ENCODE measurements around the gene RPL10A.

Gene RPL10A

GRCh38 chr6:35483893-35484645, 15.9 kb downstream of the RPL10A start:
- DNase-seq (ENCODE audit: low read depth in 1 of 2, low spot score in 1 of 2) = no peak
- no peak for TF ChIP-seq JUND (IDR thresholded peaks at IDR 0.05; ENCODE audit: low read depth)
- in situ Hi-C loops (cut with HindIII; ENCODE audit: low pct_unique_long_range_greater_than_20kb, low sequenced_read_pairs) = no loop called here

DNA sequence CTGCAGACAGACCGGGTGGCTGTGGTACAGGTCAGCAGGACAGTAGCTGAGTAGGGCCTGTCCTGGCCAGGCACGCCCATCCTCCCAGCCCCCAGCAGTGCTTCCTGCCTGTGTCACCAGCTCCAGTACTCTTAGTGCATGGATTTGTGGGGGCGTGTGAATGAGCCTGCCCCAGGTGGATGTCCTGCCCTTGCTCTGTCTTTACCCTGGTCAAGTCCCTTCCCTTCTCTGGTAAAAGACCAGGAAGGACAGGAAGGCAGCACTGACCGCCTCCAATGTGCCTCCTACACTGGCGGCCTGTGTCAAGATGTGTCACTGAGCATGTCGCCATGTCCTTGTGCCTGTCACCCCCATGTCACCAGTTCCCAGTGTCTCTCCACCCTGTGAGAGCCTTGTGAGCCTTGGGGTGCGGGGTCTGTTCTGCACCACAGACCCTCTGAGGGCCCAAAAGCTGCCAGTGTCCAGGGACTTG, 16.8 kb downstream of the RPL10A start:
- DNase-seq (ENCODE audit: low read depth in 1 of 2, low spot score in 1 of 2) = no peak
- TF ChIP-seq JUND (IDR thresholded peaks at IDR 0.05; ENCODE audit: low read depth) = no peak
- in situ Hi-C loops (cut with HindIII; ENCODE audit: low pct_unique_long_range_greater_than_20kb, low sequenced_read_pairs) = no loop called here

DNA sequence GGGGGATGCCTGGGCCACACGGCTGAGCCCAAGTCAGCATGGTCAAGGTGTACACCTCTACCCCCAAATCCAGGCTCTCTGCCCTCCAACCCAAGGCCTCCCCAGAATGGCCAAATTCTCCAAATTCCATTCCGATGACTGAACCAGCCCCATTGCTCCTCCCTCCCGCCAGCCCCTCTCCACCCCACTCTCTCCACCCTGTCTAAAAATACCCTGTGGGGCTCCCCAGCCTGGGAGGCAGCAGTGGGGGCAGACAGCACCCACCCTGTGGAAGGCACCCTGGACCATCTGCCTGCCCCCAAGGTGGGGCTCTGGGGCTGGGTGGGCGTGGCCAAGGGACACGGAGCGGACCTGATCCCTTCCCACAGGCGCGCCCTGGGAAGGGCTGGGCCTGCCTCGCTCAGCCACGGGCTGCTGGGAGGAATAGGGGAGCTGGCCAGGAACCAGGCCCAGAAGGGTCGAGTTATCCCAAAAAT, 17.2 kb downstream of the RPL10A start:
- peak; percentile 68 to 72 for DNase-seq (ENCODE audit: low read depth in 1 of 2, low spot score in 1 of 2)
- in situ Hi-C loops (cut with HindIII; ENCODE audit: low pct_unique_long_range_greater_than_20kb, low sequenced_read_pairs) = no loop called here
- no peak for TF ChIP-seq JUND (IDR thresholded peaks at IDR 0.05; ENCODE audit: low read depth)

GRCh38 chr6:35486005-35486925, 18.1 kb downstream of the RPL10A start:
- peak; percentile 82 to 95 for DNase-seq (ENCODE audit: low read depth in 1 of 2, low spot score in 1 of 2)
- no peak for TF ChIP-seq JUND (IDR thresholded peaks at IDR 0.05; ENCODE audit: low read depth)
- in situ Hi-C loops (cut with HindIII; ENCODE audit: low pct_unique_long_range_greater_than_20kb, low sequenced_read_pairs) = no loop called here

GRCh38 chr6:35487658-35488516, 19.7 kb downstream of the RPL10A start:
- DNase-seq (ENCODE audit: low read depth in 1 of 2, low spot score in 1 of 2) = peak; percentile 54 to 72
- in situ Hi-C loops (cut with HindIII; ENCODE audit: low pct_unique_long_range_greater_than_20kb, low sequenced_read_pairs) = no loop called here
- TF ChIP-seq JUND (IDR thresholded peaks at IDR 0.05; ENCODE audit: low read depth) = no peak

DNA sequence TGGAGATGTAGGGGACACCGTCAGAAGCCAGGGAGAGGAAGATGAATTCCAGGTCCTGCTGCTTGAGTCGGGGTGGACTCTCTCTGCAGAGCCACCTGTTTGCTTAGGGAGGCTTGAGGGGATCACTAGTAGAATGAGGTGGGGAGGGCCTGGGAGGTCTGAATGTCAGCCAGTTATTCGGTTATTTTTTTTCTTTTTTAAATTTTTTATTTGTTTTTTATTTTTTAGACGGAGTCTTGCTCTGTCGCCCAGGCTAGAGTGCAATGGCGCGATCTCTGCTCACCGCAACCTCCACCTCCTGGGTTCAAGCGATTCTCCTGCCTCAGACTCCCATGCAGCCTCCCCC, 20.3 kb downstream of the RPL10A start:
- TF ChIP-seq JUND (IDR thresholded peaks at IDR 0.05; ENCODE audit: low read depth) = no peak
- no peak for DNase-seq (ENCODE audit: low read depth in 1 of 2, low spot score in 1 of 2)
- in situ Hi-C loops (cut with HindIII; ENCODE audit: low pct_unique_long_range_greater_than_20kb, low sequenced_read_pairs) = no loop called here

GRCh38 chr6:35489066-35489465, 20.9 kb downstream of the RPL10A start:
- DNase-seq (ENCODE audit: low read depth in 1 of 2, low spot score in 1 of 2) = no peak
- in situ Hi-C loops (cut with HindIII; ENCODE audit: low pct_unique_long_range_greater_than_20kb, low sequenced_read_pairs) = no loop called here
- TF ChIP-seq JUND (IDR thresholded peaks at IDR 0.05; ENCODE audit: low read depth) = no peak

- TF ChIP-seq JUND (IDR thresholded peaks at IDR 0.05; ENCODE audit: low read depth) = no peak
- in situ Hi-C loops (cut with HindIII; ENCODE audit: low pct_unique_long_range_greater_than_20kb, low sequenced_read_pairs) = no loop called here
- no peak for DNase-seq (ENCODE audit: low read depth in 1 of 2, low spot score in 1 of 2)
These were observed 22.0 kb downstream of the RPL10A start for GRCh38 chr6:35489995-35490791.

DNA sequence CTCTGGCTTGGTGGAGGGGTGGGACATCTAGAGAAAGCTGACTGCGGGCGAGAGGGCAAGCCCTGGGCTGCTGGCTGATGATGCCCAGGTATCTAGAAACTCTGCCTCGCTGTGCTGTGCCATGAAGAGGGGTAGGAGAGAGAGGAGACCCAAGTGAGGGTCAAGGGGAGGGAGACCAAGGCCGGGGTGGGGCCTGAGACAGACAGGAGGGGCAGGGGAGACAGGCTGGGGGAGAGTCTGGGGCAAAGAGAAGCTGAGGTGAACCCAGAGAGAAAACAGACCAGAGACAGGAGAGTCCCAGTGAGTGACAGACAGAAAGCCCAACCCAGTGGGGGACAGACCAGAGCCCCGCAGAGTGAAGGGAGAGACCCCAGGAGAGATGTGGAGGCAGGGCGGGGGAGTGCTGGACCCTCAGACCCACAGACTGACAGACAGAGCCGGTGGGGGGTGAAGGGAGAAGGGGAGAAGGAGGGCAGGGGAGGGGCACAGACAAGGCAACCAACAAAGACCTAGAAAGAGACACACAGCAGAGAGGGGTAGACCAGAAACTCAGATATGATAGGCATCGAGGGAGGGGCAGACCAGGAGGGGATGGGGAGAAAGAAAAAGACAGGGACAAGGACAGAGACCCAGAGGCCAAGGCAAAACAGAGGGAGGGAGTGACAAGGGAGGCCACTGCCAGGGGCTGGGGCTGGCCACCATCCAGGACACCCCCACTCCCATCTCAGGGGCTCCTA, 22.8 kb downstream of the RPL10A start:
- DNase-seq (ENCODE audit: low read depth in 1 of 2, low spot score in 1 of 2) = no peak
- in situ Hi-C loops (cut with HindIII; ENCODE audit: low pct_unique_long_range_greater_than_20kb, low sequenced_read_pairs) = no loop called here
- TF ChIP-seq JUND (IDR thresholded peaks at IDR 0.05; ENCODE audit: low read depth) = no peak

GRCh38 chr6:35491558-35492257, 23.5 kb downstream of the RPL10A start:
- in situ Hi-C loops (cut with HindIII; ENCODE audit: low pct_unique_long_range_greater_than_20kb, low sequenced_read_pairs) = no loop called here
- DNase-seq (ENCODE audit: low read depth in 1 of 2, low spot score in 1 of 2) = no peak
- no peak for TF ChIP-seq JUND (IDR thresholded peaks at IDR 0.05; ENCODE audit: low read depth)
